Activated B cell treated with CpG ODN at 0.5 μM for 24 hours (primary cell): ENCODE data around the gene PRTFDC1. TPM values are rescaled to one million over a fixed set of nuclear protein-coding genes. Genes with fewer than 3 reads are reported as not detected.

Source experiments
- ATAC-seq: fragments of 200-7000 bp; cut with Tn5 transposase; one replicate; pipeline ENCODE4 v1.10.0; 2021; ENCODE audit warnings: low read depth, mild to moderate bottlenecking, moderate library complexity
- CTCF ChIA-PET: fragments of 350-600 bp; sonication (Branson Sonifier 250); formaldehyde crosslinking; loops from one replicate; lab custom pipeline; 2021; ENCODE audit warnings: antibody characterized with exemption; lab: Charles Lee
- POLR2A ChIA-PET: fragments of 350-600 bp; sonication (Branson Sonifier 250); formaldehyde crosslinking; loops from one replicate; lab custom pipeline; 2021; ENCODE audit warnings: antibody characterized with exemption; lab: Charles Lee
- DNase-seq: peaks from one replicate; pipeline ENCODE4 v3.0.0; 2022
- H3K27ac Mint-ChIP-seq: one replicate; pipeline ENCODE4 v1.8.0; 2020; ENCODE audit warnings: mixed read lengths
- H3K27me3 Mint-ChIP-seq: one replicate; pipeline ENCODE4 v1.8.0; 2021; ENCODE audit warnings: mixed read lengths
- H3K36me3 Mint-ChIP-seq: one replicate; pipeline ENCODE4 v1.8.0; 2021; ENCODE audit warnings: low read depth, mixed read lengths
- H3K4me1 Mint-ChIP-seq: one replicate; pipeline ENCODE4 v1.8.0; 2021; ENCODE audit warnings: mixed read lengths
- H3K4me3 Mint-ChIP-seq: one replicate; pipeline ENCODE4 v1.8.0; 2020; ENCODE audit warnings: mild to moderate bottlenecking, mixed read lengths
- H3K9me3 Mint-ChIP-seq: one replicate; pipeline ENCODE4 v1.8.0; 2020; ENCODE audit warnings: mixed read lengths
- intact Hi-C: fragments of 100-400 bp; cut with micrococcal nuclease; formaldehyde crosslinking; loops from one replicate; pipeline ENCODE4 v1.15.1; 2024
- total RNA-seq: library from RNA; stranded (reverse); gene quantifications from 2 replicates; pipeline ENCODE4 v1.2.3, GENCODE V29; 2022
- TF ChIP-seq, protein P1 (sequence below): fragments of 200-600 bp; IDR thresholded peaks from one replicate; pipeline ENCODE4 v1.8.0; 2022; ENCODE audit warnings: antibody characterized with exemption, mild to moderate bottlenecking

PRTFDC1 gene
- total RNA-seq, 1 donor from 2014 or later: not detected

DNA sequence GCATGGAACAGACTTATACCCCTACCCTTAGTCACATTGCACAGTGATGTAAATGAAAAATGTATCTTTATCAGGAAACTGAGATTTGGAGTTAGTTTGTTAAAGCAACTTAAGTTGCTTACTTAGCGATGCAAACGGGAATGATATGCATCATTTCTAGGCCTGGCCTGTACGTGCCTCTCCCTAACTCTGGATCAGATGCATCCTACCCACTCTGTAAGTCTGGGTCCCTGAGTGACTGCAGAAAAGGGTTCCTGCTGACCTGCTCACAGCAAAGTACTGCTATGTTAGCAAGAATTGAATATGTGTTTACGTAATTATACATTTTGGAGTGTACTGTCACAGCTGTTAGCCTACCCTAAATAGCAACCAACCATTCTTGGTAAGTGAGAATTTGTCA, 30.7 kb upstream of the PRTFDC1 start:
- no peak for ATAC-seq
- no peak overlapping the region for H3K27ac Mint-ChIP-seq
- H3K27me3 Mint-ChIP-seq: no peaks in the 10 kb centered on the region
- DNase-seq: no peak
- intact Hi-C loops: no loop called here
- H3K9me3 Mint-ChIP-seq: no peaks in the 10 kb centered on the region
- no peaks in the 10 kb centered on the region for H3K36me3 Mint-ChIP-seq
- no peaks in the 10 kb centered on the region for H3K4me1 Mint-ChIP-seq
- POLR2A ChIA-PET: interaction anchor here (0.6 kb wide), 1 partner anchor 888 kb away, joined by 3 read pairs; no protein-coding TSS in a partner anchor
- CTCF ChIA-PET: no interaction called here
- no peak overlapping the region for H3K4me3 Mint-ChIP-seq
- TF ChIP-seq, protein P1, sequence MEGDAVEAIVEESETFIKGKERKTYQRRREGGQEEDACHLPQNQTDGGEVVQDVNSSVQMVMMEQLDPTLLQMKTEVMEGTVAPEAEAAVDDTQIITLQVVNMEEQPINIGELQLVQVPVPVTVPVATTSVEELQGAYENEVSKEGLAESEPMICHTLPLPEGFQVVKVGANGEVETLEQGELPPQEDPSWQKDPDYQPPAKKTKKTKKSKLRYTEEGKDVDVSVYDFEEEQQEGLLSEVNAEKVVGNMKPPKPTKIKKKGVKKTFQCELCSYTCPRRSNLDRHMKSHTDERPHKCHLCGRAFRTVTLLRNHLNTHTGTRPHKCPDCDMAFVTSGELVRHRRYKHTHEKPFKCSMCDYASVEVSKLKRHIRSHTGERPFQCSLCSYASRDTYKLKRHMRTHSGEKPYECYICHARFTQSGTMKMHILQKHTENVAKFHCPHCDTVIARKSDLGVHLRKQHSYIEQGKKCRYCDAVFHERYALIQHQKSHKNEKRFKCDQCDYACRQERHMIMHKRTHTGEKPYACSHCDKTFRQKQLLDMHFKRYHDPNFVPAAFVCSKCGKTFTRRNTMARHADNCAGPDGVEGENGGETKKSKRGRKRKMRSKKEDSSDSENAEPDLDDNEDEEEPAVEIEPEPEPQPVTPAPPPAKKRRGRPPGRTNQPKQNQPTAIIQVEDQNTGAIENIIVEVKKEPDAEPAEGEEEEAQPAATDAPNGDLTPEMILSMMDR: no peak

DNA sequence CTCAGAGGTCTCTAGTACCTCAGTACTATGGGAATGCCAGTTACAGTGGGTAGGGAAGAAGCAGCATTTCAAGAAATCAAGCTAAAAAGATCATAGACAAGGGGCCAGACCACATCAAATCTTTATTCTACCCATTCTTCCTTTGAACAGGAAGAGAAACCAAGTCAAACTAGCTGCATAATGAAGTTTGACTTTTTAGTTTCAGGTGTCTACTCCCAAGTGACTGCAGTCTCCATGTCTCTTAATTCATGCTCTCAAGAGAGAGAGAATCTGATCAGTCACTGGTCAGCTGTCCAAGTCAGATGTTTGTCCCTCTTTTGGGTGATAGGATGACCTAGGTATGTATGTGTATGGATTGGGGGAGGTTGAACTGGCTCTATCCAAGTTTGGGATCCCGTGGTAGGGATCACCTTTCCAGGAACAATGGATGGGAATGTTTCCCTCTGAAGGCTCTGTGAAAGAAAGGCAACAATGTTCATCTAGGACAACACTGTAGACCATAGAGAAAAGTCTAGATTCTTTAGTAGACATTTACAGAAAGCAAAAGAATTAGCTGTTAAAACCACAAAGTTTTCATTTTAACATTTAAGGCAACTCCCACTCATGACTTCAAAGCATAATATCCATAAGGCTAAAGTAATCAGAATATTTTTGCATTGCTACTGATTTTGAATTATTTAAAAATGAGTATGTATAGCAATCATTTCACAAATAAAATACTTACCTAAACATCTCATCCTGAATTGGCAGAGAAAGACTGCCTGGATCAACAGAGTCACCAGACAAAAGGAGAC, 30.1 kb upstream of the PRTFDC1 start:
- no peaks in the 10 kb centered on the region for H3K9me3 Mint-ChIP-seq
- DNase-seq (no peak), ATAC-seq (no peak)
- no peak overlapping the region for H3K4me3 Mint-ChIP-seq
- no peaks in the 10 kb centered on the region for H3K4me1 Mint-ChIP-seq
- CTCF ChIA-PET: no interaction called here
- H3K27me3 Mint-ChIP-seq: no peaks in the 10 kb centered on the region
- no peak overlapping the region for H3K27ac Mint-ChIP-seq
- no peaks in the 10 kb centered on the region for H3K36me3 Mint-ChIP-seq
- TF ChIP-seq, protein P1: no peak
- intact Hi-C loops: no loop called here
- POLR2A ChIA-PET: interaction anchor here (0.6 kb wide), 1 partner anchor 889 kb away, joined by 3 read pairs; no protein-coding TSS in a partner anchor

DNA sequence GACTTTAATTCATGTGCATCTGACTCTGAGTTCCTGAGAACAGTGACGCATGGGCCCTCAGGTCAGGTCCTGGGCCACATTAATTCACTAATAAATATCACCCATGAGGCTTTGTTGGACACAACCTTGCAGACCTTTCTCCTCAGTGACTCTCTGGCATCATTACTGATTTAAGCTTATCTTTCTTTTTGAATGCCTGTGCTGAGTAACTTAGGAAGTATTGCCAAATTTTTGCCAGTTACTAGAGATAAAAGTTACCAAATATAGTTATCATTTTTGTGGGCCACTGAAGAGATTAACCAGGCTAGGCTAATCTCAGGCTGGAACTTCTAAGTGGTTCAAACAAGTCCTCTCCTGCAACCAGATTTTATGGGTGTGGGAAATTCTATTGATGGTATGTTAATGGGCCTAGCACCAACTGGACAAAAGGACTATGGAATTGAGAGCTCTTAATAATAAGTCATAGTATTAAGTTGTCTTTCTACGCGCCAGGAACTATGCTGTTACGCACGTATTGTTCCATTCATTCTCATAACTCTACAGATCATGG, 28.8 kb upstream of the PRTFDC1 start:
- no peaks in the 10 kb centered on the region for H3K36me3 Mint-ChIP-seq
- no peak overlapping the region for H3K4me3 Mint-ChIP-seq
- no peaks in the 10 kb centered on the region for H3K9me3 Mint-ChIP-seq
- TF ChIP-seq, protein P1: no peak
- ChIA-PET CTCF (no interaction called here), POLR2A (no interaction called here)
- H3K4me1 Mint-ChIP-seq: no peaks in the 10 kb centered on the region
- intact Hi-C loops: no loop called here
- DNase-seq (no peak), ATAC-seq (no peak)
- H3K27ac Mint-ChIP-seq: no peak overlapping the region
- H3K27me3 Mint-ChIP-seq: no peaks in the 10 kb centered on the region

DNA sequence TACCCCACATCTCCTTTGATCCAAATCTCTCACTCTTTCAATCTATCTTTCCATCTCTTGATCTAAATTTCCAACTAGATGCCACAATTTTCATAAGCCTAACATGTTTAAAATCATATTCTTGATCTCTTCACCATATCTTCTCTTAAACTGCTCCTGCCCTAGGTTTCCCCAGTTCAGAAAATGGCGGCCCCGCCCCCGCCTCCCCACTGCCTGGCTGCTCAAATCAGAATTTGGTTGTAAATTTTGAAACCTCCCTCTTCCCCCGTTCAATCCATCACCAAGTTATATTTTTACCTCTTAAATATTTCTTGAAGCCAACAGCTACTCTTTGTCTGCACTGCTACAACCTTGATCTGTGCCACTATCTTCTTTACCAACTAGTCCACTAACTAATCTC, 27.3 kb upstream of the PRTFDC1 start:
- H3K4me3 Mint-ChIP-seq: no peak overlapping the region
- ATAC-seq (no peak), DNase-seq (no peak)
- no peaks in the 10 kb centered on the region for H3K9me3 Mint-ChIP-seq
- H3K27ac Mint-ChIP-seq: no peak overlapping the region
- POLR2A ChIA-PET: no interaction called here
- no peaks in the 10 kb centered on the region for H3K27me3 Mint-ChIP-seq
- TF ChIP-seq, protein P1: no peak
- CTCF ChIA-PET: no interaction called here
- intact Hi-C loops: no loop called here
- H3K4me1 Mint-ChIP-seq: no peaks in the 10 kb centered on the region
- no peaks in the 10 kb centered on the region for H3K36me3 Mint-ChIP-seq

DNA sequence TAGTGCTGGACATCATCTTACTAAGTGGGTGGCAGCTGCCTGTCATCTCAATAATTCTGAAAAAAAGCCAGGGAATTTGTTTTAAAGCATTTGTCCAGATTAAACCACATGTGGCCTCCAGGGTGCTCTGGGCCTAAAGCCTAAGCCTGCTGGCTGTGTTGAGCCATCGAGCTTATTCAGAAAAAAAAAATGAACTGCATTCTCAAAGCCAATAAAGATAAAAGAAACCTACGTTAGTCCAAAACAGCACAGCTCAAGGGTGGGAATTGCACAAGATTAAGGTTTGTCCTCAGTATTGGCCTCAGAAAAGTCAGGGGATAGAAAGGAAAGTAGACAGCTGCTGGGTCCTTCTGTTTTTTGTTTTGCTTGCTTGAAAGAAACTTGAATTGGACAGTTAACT, 22.6 kb upstream of the PRTFDC1 start:
- no peak overlapping the region for H3K27ac Mint-ChIP-seq
- POLR2A ChIA-PET: no interaction called here
- H3K4me1 Mint-ChIP-seq: peaks cover 3% of the 10 kb centered on the region
- intact Hi-C loops: no loop called here
- DNase-seq: no peak
- H3K9me3 Mint-ChIP-seq: no peaks in the 10 kb centered on the region
- TF ChIP-seq, protein P1: no peak
- no peaks in the 10 kb centered on the region for H3K27me3 Mint-ChIP-seq
- no peak for ATAC-seq
- CTCF ChIA-PET: no interaction called here
- H3K4me3 Mint-ChIP-seq: no peak overlapping the region
- no peaks in the 10 kb centered on the region for H3K36me3 Mint-ChIP-seq
